H1 (cell line): ENCODE results near the gene LBX2. TPM values are rescaled to one million over a fixed set of nuclear protein-coding genes. Genes with fewer than 3 reads are reported as not detected.

Experiments
- CHD7 ChIP-seq: fragments of 300-600 bp; sonication (generic); IDR thresholded peaks from 2 replicates; pipeline ENCODE4 v1.7.1; 2012; ENCODE audit warnings: low read length, moderate library complexity, mild to moderate bottlenecking, inconsistent platforms; ENCODE audit not compliant: insufficient replicate concordance
- JUN ChIP-seq: IDR thresholded peaks from 2 replicates; pipeline ENCODE4 v1.6.1; 2011; ENCODE audit warnings: low read depth, mild to moderate bottlenecking, improper control_type of control experiment, low read length
- RAD21 ChIP-seq, 2 experiments: IDR thresholded peaks in 1 of 2; conservative IDR thresholded peaks in 1 of 2; 2 replicates each; pipeline ENCODE4 v1.6.1; 2011; ENCODE audit warnings: low read depth in 2 of 2, low read length in 2 of 2, improper control_type of control experiment in 1 of 2, inconsistent platforms in 1 of 2, mild to moderate bottlenecking in 1 of 2, moderate library complexity in 1 of 2
- SP2 ChIP-seq: IDR thresholded peaks from 2 replicates; pipeline ENCODE4 v1.6.1; 2012; ENCODE audit warnings: mild to moderate bottlenecking, low read length, inconsistent platforms
- SRF ChIP-seq: IDR thresholded peaks from 2 replicates; pipeline ENCODE4 v1.6.1; 2011; ENCODE audit warnings: mild to moderate bottlenecking, low read depth, low read length, moderate library complexity
- polyA plus RNA-seq, 7 experiments: library from polyadenylated mRNA; depleted of rRNA in 3 of 7; stranded (reverse) in 5 of 7; unstranded in 2 of 7; fragments of >200 nt in 5 of 7; fragments of 200-250 nt in 2 of 7; gene quantifications; 1 replicate in 5 of 7; 2 replicates in 1 of 7; 4 replicates in 1 of 7; pipeline versions ENCODE4 v1.2.1 to v1.2.3, GENCODE V29; 2011 to 2013; ENCODE audit warnings: missing spikeins in 2 of 7, mixed read lengths in 2 of 7
- total RNA-seq: library from RNA; stranded (reverse); fragmentation: NEBNext Ultra II Directional; extraction: Animal tissue kit (Norgen Biotek cat#: 25700); gene quantifications from 2 replicates; pipeline ENCODE4 v1.2.1, GENCODE V29; 2021

The LBX2 gene
- total and polyA plus RNA-seq, 2 of the 8 experiments (the other 6 are each of a cell fraction or from before 2014, with no cell fraction given), result 0.27 TPM; not detected in 1

- TF ChIP-seq JUN (no peak), SP2 (peak; percentile 58), CHD7 (no peak), SRF (no peak), RAD21 (IDR thresholded peaks at IDR 0.05 in 1 of 2, conservative IDR thresholded peaks at IDR 0.05 in 1 of 2; ENCODE audit: low read depth in 2 of 2, low read length in 2 of 2) (no peak)
These were observed 16.7 kb upstream of the LBX2 start (continued) for GRCh38 chr2:74515981-74516633.
